HL-60 (cell line): ENCODE measurements around the gene MMP7.

Source experiments
- DNase-seq, 2 experiments: peaks; one replicate each; pipeline ENCODE4 v3.0.0-alpha.2; 2010 to 2020; ENCODE audit warnings: low read depth in 1 of 2, low spot score in 1 of 2
- H3K27ac ChIP-seq: fragments of 250-450 bp; sonication (Bioruptor Pico); replicated peaks from 2 replicates; pipeline ENCODE4 v1.5.1; 2020; ENCODE audit warnings: mild to moderate bottlenecking, moderate library complexity
- H3K27me3 ChIP-seq: fragments of 250-450 bp; sonication (Bioruptor Pico); 2 replicates; pipeline ENCODE4 v1.5.1; 2021; ENCODE audit warnings: mild to moderate bottlenecking, moderate library complexity; ENCODE audit not compliant: insufficient read depth, poor library complexity, severe bottlenecking
- H3K4me3 ChIP-seq: replicated peaks from 2 replicates; pipeline ENCODE4 v1.5.1; 2011; ENCODE audit warnings: mild to moderate bottlenecking, control low read depth, low read length; ENCODE audit not compliant: insufficient read depth
- GABPA ChIP-seq: IDR thresholded peaks from 2 replicates; pipeline ENCODE4 v1.6.1; 2012; ENCODE audit warnings: low read depth
- POLR2AphosphoS5 ChIP-seq: IDR thresholded peaks from 2 replicates; pipeline ENCODE4 v1.6.1; 2012; ENCODE audit warnings: low read depth
- SPI1 ChIP-seq: IDR thresholded peaks from 2 replicates; pipeline ENCODE4 v1.6.1; 2012; ENCODE audit warnings: low read depth, mild to moderate bottlenecking, borderline replicate concordance
- TF ChIP-seq, protein P1 (sequence below): IDR thresholded peaks from one replicate; pipeline ENCODE4 v1.5.1; 2011; ENCODE audit warnings: low read length, control low read depth, inconsistent platforms; ENCODE audit not compliant: insufficient read depth
- TF ChIP-seq, protein P2 (sequence below): IDR thresholded peaks from 2 replicates; pipeline ENCODE4 v1.6.1; 2012; ENCODE audit warnings: low read depth; ENCODE audit not compliant: insufficient replicate concordance

Gene MMP7

DNA sequence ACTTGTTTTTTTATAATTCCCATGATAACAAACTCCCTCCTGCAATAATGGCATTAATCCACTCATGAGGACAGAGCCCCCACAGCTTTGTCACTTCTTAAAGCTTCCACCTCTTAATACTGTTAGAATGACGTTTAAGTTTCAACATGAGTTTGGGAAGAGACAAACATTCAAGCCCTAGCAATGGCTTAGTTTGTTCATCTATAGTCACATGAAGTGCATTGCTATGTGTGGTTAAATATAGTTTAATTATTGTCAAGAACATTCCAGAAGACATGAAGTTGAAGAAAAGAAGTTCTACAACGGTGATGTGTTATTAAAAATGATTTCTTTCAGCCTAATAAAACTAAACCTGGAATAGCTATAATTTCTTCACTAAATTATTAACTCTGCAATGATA, 30.6 kb downstream of the MMP7 start:
- H3K27me3 ChIP-seq: no peaks in the 10 kb centered on the region
- H3K27ac ChIP-seq: no peak overlapping the region
- DNase-seq: no peak
- no peak overlapping the region for H3K4me3 ChIP-seq
- no peak for TF ChIP-seq GABPA
- TF ChIP-seq, protein P1, sequence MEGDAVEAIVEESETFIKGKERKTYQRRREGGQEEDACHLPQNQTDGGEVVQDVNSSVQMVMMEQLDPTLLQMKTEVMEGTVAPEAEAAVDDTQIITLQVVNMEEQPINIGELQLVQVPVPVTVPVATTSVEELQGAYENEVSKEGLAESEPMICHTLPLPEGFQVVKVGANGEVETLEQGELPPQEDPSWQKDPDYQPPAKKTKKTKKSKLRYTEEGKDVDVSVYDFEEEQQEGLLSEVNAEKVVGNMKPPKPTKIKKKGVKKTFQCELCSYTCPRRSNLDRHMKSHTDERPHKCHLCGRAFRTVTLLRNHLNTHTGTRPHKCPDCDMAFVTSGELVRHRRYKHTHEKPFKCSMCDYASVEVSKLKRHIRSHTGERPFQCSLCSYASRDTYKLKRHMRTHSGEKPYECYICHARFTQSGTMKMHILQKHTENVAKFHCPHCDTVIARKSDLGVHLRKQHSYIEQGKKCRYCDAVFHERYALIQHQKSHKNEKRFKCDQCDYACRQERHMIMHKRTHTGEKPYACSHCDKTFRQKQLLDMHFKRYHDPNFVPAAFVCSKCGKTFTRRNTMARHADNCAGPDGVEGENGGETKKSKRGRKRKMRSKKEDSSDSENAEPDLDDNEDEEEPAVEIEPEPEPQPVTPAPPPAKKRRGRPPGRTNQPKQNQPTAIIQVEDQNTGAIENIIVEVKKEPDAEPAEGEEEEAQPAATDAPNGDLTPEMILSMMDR: no peak
- no peak for TF ChIP-seq SPI1
- TF ChIP-seq POLR2AphosphoS5: no peak
- TF ChIP-seq, protein P2, sequence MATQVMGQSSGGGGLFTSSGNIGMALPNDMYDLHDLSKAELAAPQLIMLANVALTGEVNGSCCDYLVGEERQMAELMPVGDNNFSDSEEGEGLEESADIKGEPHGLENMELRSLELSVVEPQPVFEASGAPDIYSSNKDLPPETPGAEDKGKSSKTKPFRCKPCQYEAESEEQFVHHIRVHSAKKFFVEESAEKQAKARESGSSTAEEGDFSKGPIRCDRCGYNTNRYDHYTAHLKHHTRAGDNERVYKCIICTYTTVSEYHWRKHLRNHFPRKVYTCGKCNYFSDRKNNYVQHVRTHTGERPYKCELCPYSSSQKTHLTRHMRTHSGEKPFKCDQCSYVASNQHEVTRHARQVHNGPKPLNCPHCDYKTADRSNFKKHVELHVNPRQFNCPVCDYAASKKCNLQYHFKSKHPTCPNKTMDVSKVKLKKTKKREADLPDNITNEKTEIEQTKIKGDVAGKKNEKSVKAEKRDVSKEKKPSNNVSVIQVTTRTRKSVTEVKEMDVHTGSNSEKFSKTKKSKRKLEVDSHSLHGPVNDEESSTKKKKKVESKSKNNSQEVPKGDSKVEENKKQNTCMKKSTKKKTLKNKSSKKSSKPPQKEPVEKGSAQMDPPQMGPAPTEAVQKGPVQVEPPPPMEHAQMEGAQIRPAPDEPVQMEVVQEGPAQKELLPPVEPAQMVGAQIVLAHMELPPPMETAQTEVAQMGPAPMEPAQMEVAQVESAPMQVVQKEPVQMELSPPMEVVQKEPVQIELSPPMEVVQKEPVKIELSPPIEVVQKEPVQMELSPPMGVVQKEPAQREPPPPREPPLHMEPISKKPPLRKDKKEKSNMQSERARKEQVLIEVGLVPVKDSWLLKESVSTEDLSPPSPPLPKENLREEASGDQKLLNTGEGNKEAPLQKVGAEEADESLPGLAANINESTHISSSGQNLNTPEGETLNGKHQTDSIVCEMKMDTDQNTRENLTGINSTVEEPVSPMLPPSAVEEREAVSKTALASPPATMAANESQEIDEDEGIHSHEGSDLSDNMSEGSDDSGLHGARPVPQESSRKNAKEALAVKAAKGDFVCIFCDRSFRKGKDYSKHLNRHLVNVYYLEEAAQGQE: no peak

DNA sequence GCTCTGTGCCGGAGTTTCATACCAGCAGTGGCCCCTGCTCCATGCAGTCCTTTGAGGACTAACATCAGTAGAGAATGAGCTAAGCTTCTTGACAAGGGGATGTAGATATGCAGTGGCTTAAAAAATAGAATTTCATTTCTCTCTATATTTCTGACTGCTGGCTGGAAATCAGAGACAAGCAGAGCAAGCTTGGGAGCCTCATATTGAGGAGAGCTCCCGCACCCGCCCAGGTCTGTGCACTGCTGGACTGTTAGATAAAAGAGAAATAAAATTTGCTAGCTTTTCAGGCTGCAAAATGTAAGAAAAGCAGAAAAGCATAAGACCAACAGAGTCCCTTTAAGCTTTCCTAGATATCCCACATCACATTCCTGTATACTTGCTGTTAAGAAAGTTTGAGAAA, 31.4 kb downstream of the MMP7 start:
- Histone ChIP-seq H3K4me3 (no peak overlapping the region), H3K27me3 (no peaks in the 10 kb centered on the region), H3K27ac (no peak overlapping the region)
- DNase-seq: no peak
- TF ChIP-seq, protein P1: no peak
- TF ChIP-seq GABPA: no peak
- TF ChIP-seq, protein P2: no peak
- TF ChIP-seq POLR2AphosphoS5: no peak
- TF ChIP-seq SPI1: no peak

DNA sequence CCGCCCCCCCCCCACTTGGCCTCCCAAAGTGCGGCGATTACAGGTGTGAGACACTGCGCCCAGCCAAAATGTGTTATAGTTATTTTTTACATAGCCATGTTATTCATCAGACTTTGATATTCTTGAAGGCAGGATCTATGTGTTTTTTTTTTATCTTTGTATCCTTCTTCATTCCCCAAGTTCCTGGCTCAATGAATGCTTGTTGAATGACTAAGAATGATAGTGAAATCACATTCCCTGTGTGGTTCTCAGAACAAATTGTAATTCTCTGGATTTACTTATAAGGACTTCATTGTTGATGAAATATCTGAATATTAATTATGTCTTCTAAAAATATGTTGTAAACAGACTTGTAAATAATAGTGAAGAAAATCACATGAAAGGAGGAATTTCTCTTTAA, 33.5 kb downstream of the MMP7 start:
- TF ChIP-seq GABPA: no peak
- TF ChIP-seq SPI1: no peak
- TF ChIP-seq, protein P1: no peak
- TF ChIP-seq, protein P2: no peak
- no peak for TF ChIP-seq POLR2AphosphoS5
- no peak for DNase-seq
- Histone ChIP-seq H3K27me3 (no peaks in the 10 kb centered on the region), H3K27ac (no peak overlapping the region), H3K4me3 (no peak overlapping the region)
